Trophoblast cell (in vitro differentiated cells and primary cell): ENCODE data around the gene SERPINA1.
"Not testable (repeated sequence)": the region's sequence is repeated elsewhere in the genome, so short reads cannot be mapped to it uniquely, and the experiment has no call there.

Experiments
- DNase-seq, 2 donors: peaks; one replicate each; pipeline ENCODE4 v3.0.0-alpha.2; 2016
- H2AFZ ChIP-seq: 2 replicates; pipeline ENCODE4 v1.6.1; 2013; ENCODE audit warnings: low read length, moderate library complexity, mild to moderate bottlenecking; ENCODE audit not compliant: insufficient read depth, poor library complexity
- H2AK5ac ChIP-seq: 2 replicates; pipeline ENCODE4 v1.6.1; 2013; ENCODE audit warnings: mild to moderate bottlenecking, low read length
- H2BK120ac ChIP-seq: 2 replicates; pipeline ENCODE4 v1.6.1; 2013; ENCODE audit warnings: low read length, mild to moderate bottlenecking, moderate library complexity; ENCODE audit not compliant: insufficient read depth, poor library complexity
- H2BK12ac ChIP-seq: 2 replicates; pipeline ENCODE4 v1.6.1; 2013; ENCODE audit warnings: mild to moderate bottlenecking, low read length, moderate library complexity
- H2BK5ac ChIP-seq: 2 replicates; pipeline ENCODE4 v1.6.1; 2013; ENCODE audit warnings: low read length, low read depth, moderate library complexity, mild to moderate bottlenecking; ENCODE audit not compliant: poor library complexity
- H3K14ac ChIP-seq: 2 replicates; pipeline ENCODE4 v1.6.1; 2013; ENCODE audit warnings: mild to moderate bottlenecking, low read length
- H3K18ac ChIP-seq: 2 replicates; pipeline ENCODE4 v1.6.1; 2013; ENCODE audit warnings: mild to moderate bottlenecking, low read length
- H3K23ac ChIP-seq: 2 replicates; pipeline ENCODE4 v1.6.1; 2013; ENCODE audit warnings: low read length
- H3K27ac ChIP-seq: 2 replicates; pipeline ENCODE4 v1.5.1; 2013; ENCODE audit warnings: low read depth, mild to moderate bottlenecking, inconsistent platforms, low read length, moderate library complexity
- H3K27me3 ChIP-seq: 2 replicates; pipeline ENCODE4 v1.6.1; 2013; ENCODE audit warnings: inconsistent platforms, mild to moderate bottlenecking, low read length, moderate library complexity; ENCODE audit not compliant: insufficient read depth
- H3K36me3 ChIP-seq, 2 experiments: 1 replicate in 1 of 2; 2 replicates in 1 of 2; pipeline ENCODE4 v1.6.1; 2013; ENCODE audit warnings: low read length in 2 of 2, mild to moderate bottlenecking in 2 of 2, moderate library complexity in 1 of 2; ENCODE audit not compliant: insufficient read depth in 2 of 2, control insufficient read depth in 1 of 2
- H3K4ac ChIP-seq: 2 replicates; pipeline ENCODE4 v1.6.1; 2013; ENCODE audit warnings: low read depth, mild to moderate bottlenecking, low read length, moderate library complexity
- H3K4me1 ChIP-seq, 2 experiments: 1 replicate in 1 of 2; 2 replicates in 1 of 2; pipeline ENCODE4 v1.6.1; 2013; ENCODE audit warnings: low read length in 2 of 2, mild to moderate bottlenecking in 2 of 2, moderate library complexity in 1 of 2; ENCODE audit not compliant: insufficient read depth in 2 of 2, control insufficient read depth in 1 of 2
- H3K4me2 ChIP-seq: 2 replicates; pipeline ENCODE4 v1.6.1; 2013; ENCODE audit warnings: inconsistent platforms, mild to moderate bottlenecking, low read length, moderate library complexity
- H3K4me3 ChIP-seq: 2 replicates; pipeline ENCODE4 v1.5.1; 2013; ENCODE audit warnings: mild to moderate bottlenecking, low read depth, low read length, inconsistent platforms
- H3K79me1 ChIP-seq: one replicate; pipeline ENCODE4 v1.6.1; 2013; ENCODE audit warnings: low read length
- H3K79me2 ChIP-seq: 2 replicates; pipeline ENCODE4 v1.6.1; 2013; ENCODE audit warnings: low read length, mild to moderate bottlenecking; ENCODE audit not compliant: control insufficient read depth, insufficient read depth, poor library complexity
- H3K9ac ChIP-seq: 2 replicates; pipeline ENCODE4 v1.6.1; 2013; ENCODE audit warnings: mild to moderate bottlenecking, low read length
- H3K9me3 ChIP-seq: 2 replicates; pipeline ENCODE4 v1.6.1; 2013; ENCODE audit warnings: low read depth, mild to moderate bottlenecking, control low read depth, inconsistent platforms, low read length; ENCODE audit not compliant: insufficient read depth
- H4K12ac ChIP-seq: 2 replicates; pipeline ENCODE4 v1.6.1; 2013; ENCODE audit warnings: low read depth, mild to moderate bottlenecking, low read length, moderate library complexity
- H4K8ac ChIP-seq: 2 replicates; pipeline ENCODE4 v1.6.1; 2013; ENCODE audit warnings: low read depth, mild to moderate bottlenecking, low read length, moderate library complexity
- H4K91ac ChIP-seq: one replicate; pipeline ENCODE4 v1.6.1; 2013; ENCODE audit warnings: low read depth, mild to moderate bottlenecking, low read length, moderate library complexity
- WGBS: extraction: QIAGEN DNeasy Blood & Tissue Kit; methylation state at CpG from one replicate; pipeline ENCODE4 v1.1.7; 2013; ENCODE audit warnings: missing lambda C conversion rate; ENCODE audit not compliant: insufficient read length, insufficient coverage; ENCODE audit errors: extremely low coverage; 5-methylcytosine and 5-hydroxymethylcytosine counted together

Gene SERPINA1

GRCh38 chr14:94424371-94424770, 36.0 kb upstream of the SERPINA1 start:
- H3K27me3 ChIP-seq: no peaks in the 10 kb centered on the region
- H3K23ac ChIP-seq: no peak overlapping the region
- H4K12ac ChIP-seq: no peak overlapping the region
- H4K8ac ChIP-seq: no peak overlapping the region
- H3K4me2 ChIP-seq: no peak overlapping the region
- H3K18ac ChIP-seq: no peak overlapping the region
- H3K79me1 ChIP-seq: peaks cover 2% of the 10 kb centered on the region
- no peak overlapping the region for H2AFZ ChIP-seq
- H4K91ac ChIP-seq: peak overlapping the region; percentile 18
- no peaks in the 10 kb centered on the region for H3K79me2 ChIP-seq
- H3K14ac ChIP-seq: no peak overlapping the region
- WGBS: no CpG with 5 or more reads among the region's 3 CpGs
- H3K9ac ChIP-seq: no peak overlapping the region
- H3K27ac ChIP-seq: no peak overlapping the region
- no peak overlapping the region for H2BK5ac ChIP-seq
- H3K4me1 ChIP-seq: peaks cover 0 to 3% of the 10 kb centered on the region in 2 experiments
- no peaks in the 10 kb centered on the region for H3K9me3 ChIP-seq
- H2AK5ac ChIP-seq: no peak overlapping the region
- no peak overlapping the region for H3K4me3 ChIP-seq
- H2BK120ac ChIP-seq: no peak overlapping the region
- H3K4ac ChIP-seq: no peak overlapping the region
- DNase-seq: no peak
- no peaks in the 10 kb centered on the region for H3K36me3 ChIP-seq
- no peak overlapping the region for H2BK12ac ChIP-seq

- H4K12ac ChIP-seq: no peak overlapping the region
- no CpG with 5 or more reads among the region's 13 CpGs for WGBS
- no peak overlapping the region for H3K4ac ChIP-seq
- no peak overlapping the region for H3K9ac ChIP-seq
- H2AK5ac ChIP-seq: no peak overlapping the region
- no peak overlapping the region for H3K4me2 ChIP-seq
- H3K27ac ChIP-seq: no peak overlapping the region
- no peak overlapping the region for H3K4me3 ChIP-seq
- H3K27me3 ChIP-seq: no peaks in the 10 kb centered on the region
- H4K8ac ChIP-seq: no peak overlapping the region
- no peaks in the 10 kb centered on the region for H3K79me2 ChIP-seq
- H3K9me3 ChIP-seq: peaks cover 6% of the 10 kb centered on the region
- H3K79me1 ChIP-seq: peaks cover 2% of the 10 kb centered on the region
- H2AFZ ChIP-seq: no peak overlapping the region
- no peak overlapping the region for H3K23ac ChIP-seq
- DNase-seq: peak; percentile 73 to 85
- no peak overlapping the region for H2BK120ac ChIP-seq
- no peaks in the 10 kb centered on the region for H3K36me3 ChIP-seq
- H3K4me1 ChIP-seq: peaks cover 0 to 3% of the 10 kb centered on the region in 2 experiments
- no peak overlapping the region for H3K14ac ChIP-seq
- H2BK12ac ChIP-seq: no peak overlapping the region
- no peak overlapping the region for H2BK5ac ChIP-seq
- H4K91ac ChIP-seq: no peak overlapping the region
- H3K18ac ChIP-seq: no peak overlapping the region
Observed at GRCh38 chr14:94423453-94424056, 35.2 kb upstream of the SERPINA1 start.

GRCh38 chr14:94421316-94421715, 32.9 kb upstream of the SERPINA1 start:
- Histone ChIP-seq H2AFZ (no peak overlapping the region), H3K14ac (no peak overlapping the region), H3K4me3 (no peak overlapping the region), H4K8ac (no peak overlapping the region), H3K4ac (no peak overlapping the region), H2BK120ac (no peak overlapping the region), H3K23ac (no peak overlapping the region), H3K36me3 (no peaks in the 10 kb centered on the region), H3K27ac (no peak overlapping the region), H3K18ac (no peak overlapping the region), H3K9ac (no peak overlapping the region), H4K91ac (no peak overlapping the region), H2AK5ac (no peak overlapping the region), H3K27me3 (no peaks in the 10 kb centered on the region), H3K79me1 (no peaks in the 10 kb centered on the region), H3K9me3 (peaks cover 6% of the 10 kb centered on the region), H3K4me1 (peaks cover 0 to 3% of the 10 kb centered on the region in 2 experiments), H4K12ac (no peak overlapping the region), H2BK12ac (no peak overlapping the region), H3K79me2 (no peaks in the 10 kb centered on the region), H2BK5ac (no peak overlapping the region), H3K4me2 (no peak overlapping the region)
- no CpG with 5 or more reads among the region's 2 CpGs for WGBS
- DNase-seq: no peak

GRCh38 chr14:94417497-94418205, 29.2 kb upstream of the SERPINA1 start:
- H3K14ac ChIP-seq, H2BK12ac ChIP-seq, H3K4me1 ChIP-seq, H2AK5ac ChIP-seq, H3K4me2 ChIP-seq, H3K9ac ChIP-seq, H3K79me1 ChIP-seq, H3K27me3 ChIP-seq, H4K12ac ChIP-seq, H3K9me3 ChIP-seq, H3K18ac ChIP-seq, H3K79me2 ChIP-seq, H3K4ac ChIP-seq, H3K36me3 ChIP-seq, DNase-seq, H3K4me3 ChIP-seq, H2BK5ac ChIP-seq, H3K23ac ChIP-seq, H2AFZ ChIP-seq, H2BK120ac ChIP-seq, H4K8ac ChIP-seq, H4K91ac ChIP-seq, H3K27ac ChIP-seq: not testable (repeated sequence)
- no CpG with 5 or more reads among the region's 3 CpGs for WGBS
